Astrocyte of the cerebellum (primary cell): ENCODE data around the gene LORICRIN.

Experiments used
- DNase-seq: peaks from one replicate; pipeline ENCODE4 v3.0.0-alpha.2; 2011; ENCODE audit warnings: low read depth
- H3K4me3 ChIP-seq: 2 replicates; pipeline ENCODE4 v1.5.1; 2011; ENCODE audit warnings: mild to moderate bottlenecking, low read depth, low read length, moderate library complexity
- in situ Hi-C: cut with HindIII; loops from 2 replicates; pipeline ENCODE4 v1.10.0; 2017; ENCODE audit warnings: low sequenced_read_pairs
- TF ChIP-seq, protein P1 (sequence below): IDR thresholded peaks from 2 replicates; pipeline ENCODE4 v1.5.1; 2012; ENCODE audit warnings: low read length, low read depth, moderate library complexity, mild to moderate bottlenecking; ENCODE audit errors: missing control alignments

Gene LORICRIN

DNA sequence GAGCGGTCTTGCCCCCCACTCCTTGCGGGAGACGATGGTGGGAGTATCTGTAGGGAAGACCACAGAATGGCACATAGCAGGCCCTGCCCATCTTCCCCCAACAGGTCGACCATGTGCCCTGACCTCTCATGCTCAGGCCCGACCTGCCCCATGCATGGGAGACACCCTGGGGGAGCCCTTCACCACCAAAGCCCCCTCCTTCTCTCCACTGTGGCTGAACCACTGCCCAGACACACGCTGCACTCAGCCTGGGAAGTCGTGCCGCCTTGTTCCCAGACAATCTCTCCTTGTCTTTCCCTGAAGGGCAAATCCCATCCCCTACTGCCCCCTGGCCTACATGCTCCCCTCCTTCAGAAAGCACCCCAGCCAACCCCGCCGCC, 47.7 kb downstream of the LORICRIN start:
- in situ Hi-C loops, result no loop called here
- TF ChIP-seq, protein P1, sequence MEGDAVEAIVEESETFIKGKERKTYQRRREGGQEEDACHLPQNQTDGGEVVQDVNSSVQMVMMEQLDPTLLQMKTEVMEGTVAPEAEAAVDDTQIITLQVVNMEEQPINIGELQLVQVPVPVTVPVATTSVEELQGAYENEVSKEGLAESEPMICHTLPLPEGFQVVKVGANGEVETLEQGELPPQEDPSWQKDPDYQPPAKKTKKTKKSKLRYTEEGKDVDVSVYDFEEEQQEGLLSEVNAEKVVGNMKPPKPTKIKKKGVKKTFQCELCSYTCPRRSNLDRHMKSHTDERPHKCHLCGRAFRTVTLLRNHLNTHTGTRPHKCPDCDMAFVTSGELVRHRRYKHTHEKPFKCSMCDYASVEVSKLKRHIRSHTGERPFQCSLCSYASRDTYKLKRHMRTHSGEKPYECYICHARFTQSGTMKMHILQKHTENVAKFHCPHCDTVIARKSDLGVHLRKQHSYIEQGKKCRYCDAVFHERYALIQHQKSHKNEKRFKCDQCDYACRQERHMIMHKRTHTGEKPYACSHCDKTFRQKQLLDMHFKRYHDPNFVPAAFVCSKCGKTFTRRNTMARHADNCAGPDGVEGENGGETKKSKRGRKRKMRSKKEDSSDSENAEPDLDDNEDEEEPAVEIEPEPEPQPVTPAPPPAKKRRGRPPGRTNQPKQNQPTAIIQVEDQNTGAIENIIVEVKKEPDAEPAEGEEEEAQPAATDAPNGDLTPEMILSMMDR, result no peak
- no peak for DNase-seq
- no peak overlapping the region for H3K4me3 ChIP-seq

DNA sequence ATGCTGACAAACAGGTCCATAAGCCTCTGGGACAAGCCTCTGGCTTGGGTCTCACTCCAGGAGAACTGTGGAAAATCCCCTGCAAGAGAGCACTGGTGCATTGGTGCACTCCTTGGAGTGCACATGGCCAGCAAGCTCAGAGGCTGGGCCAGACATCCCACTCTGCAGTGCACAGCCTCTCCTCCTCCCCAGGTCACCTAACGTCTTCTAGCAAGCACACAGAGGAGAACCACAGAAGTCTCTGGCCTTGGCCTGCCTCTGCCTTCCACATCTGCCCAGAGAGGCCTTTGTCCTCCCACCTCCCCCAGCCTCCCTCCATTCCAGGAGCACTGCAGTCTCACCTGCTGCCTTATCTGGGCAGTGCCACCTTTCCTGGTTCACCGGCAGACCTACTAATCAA, 49.1 kb downstream of the LORICRIN start:
- H3K4me3 ChIP-seq, result no peak overlapping the region
- in situ Hi-C loops, result no loop called here
- DNase-seq, result no peak
- TF ChIP-seq, protein P1, result no peak

DNA sequence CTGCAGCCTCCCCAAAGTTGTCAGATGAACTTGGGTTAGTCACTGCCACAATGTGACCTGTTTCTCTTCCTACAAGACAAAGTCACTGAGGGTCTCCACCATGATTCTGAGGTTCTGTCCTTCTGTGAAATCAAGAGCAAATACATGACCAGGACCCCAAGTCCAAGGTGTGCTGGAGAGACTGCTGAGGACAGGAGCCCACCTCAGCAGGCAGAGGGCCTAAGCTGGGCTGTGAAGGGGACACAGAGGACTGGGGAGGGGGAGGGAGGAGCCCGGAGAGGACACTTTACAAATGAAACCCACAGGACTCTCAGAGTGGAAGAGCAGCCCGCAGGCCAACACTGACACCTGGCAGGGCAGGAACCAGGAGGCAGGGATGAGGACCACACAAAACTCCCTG, 50.0 kb downstream of the LORICRIN start:
- TF ChIP-seq, protein P1, result no peak
- in situ Hi-C loops, result no loop called here
- DNase-seq, result no peak
- no peak overlapping the region for H3K4me3 ChIP-seq

GRCh38 chr1:153310526-153310925, 51.0 kb downstream of the LORICRIN start:
- TF ChIP-seq, protein P1, result no peak
- in situ Hi-C loops, result no loop called here
- H3K4me3 ChIP-seq, result no peak overlapping the region
- no peak for DNase-seq
